ENCODE data around the gene FBXO22. TPM values are rescaled to one million over a fixed set of nuclear protein-coding genes. Genes with fewer than 3 reads are reported as not detected.
"Not testable (repeated sequence)": the region's sequence is repeated elsewhere in the genome, so short reads cannot be mapped to it uniquely, and the experiment has no call there.

The FBXO22 gene
- total and polyA plus RNA-seq, 2 of the 8 experiments (the other 6 are each of a cell fraction or from before 2014, with no cell fraction given), result 33.2 to 67.3 TPM

GRCh38 chr15:75910355-75910754, 6.7 kb downstream of the FBXO22 start:
- Histone ChIP-seq H3K36me3 (ENCODE audit: control insufficient read depth in 2 of 4, insufficient read depth in 4 of 4, low read length in 3 of 4) (peaks cover 7 to 58% (median 26%) of the 10 kb centered on the region in 4 experiments; a peak in 7 of 8 replicates), H3K79me2 (ENCODE audit: control insufficient read depth in 1 of 2, insufficient read depth in 2 of 2, low read length in 2 of 2) (peaks cover 5 to 89% of the 10 kb centered on the region in 2 experiments)
- not testable (repeated sequence) for H3K4me2 ChIP-seq (ENCODE audit: insufficient read depth in 1 of 2, low read depth in 2 of 2, low read length in 2 of 2); H4K91ac ChIP-seq (replicated peaks; ENCODE audit: insufficient read length, low read length); H3K23ac ChIP-seq (ENCODE audit: insufficient read length); H3K27ac ChIP-seq (ENCODE audit: low read depth, low read length); H2BK15ac ChIP-seq (ENCODE audit: low read length); H2AK5ac ChIP-seq (ENCODE audit: low read depth, low read length); H3K56ac ChIP-seq (replicated peaks; ENCODE audit: insufficient read length, low read depth, low read length); H3K79me1 ChIP-seq (ENCODE audit: low read depth, low read length); FAIRE-seq; H2BK20ac ChIP-seq (ENCODE audit: low read length); H3K4me1 ChIP-seq (replicated peaks in 1 of 4; ENCODE audit: control insufficient read depth in 3 of 4, insufficient read depth in 4 of 4, low read length in 3 of 4); H3K27me3 ChIP-seq (replicated peaks in 1 of 4; ENCODE audit: control insufficient read depth in 3 of 4, extremely low read depth in 1 of 4, insufficient read depth in 3 of 4, low read length in 3 of 4); H3K23me2 ChIP-seq (ENCODE audit: low read depth, low read length); H2BK5ac ChIP-seq (ENCODE audit: low read depth, low read length); H4K20me1 ChIP-seq (replicated peaks in 1 of 2; ENCODE audit: control insufficient read depth in 1 of 2, insufficient read depth in 2 of 2, low read length in 2 of 2); H4K5ac ChIP-seq (ENCODE audit: insufficient read length, low read depth, low read length); H2BK120ac ChIP-seq (replicated peaks; ENCODE audit: low read depth, low read length); H3K9me3 ChIP-seq (ENCODE audit: insufficient read depth in 2 of 2, low read depth in 1 of 2, low read length in 1 of 2); H2AFZ ChIP-seq (ENCODE audit: low read length); H3K4me3 ChIP-seq (ENCODE audit: extremely low read depth in 1 of 4, insufficient read depth in 2 of 4, low read depth in 3 of 4, low read length in 4 of 4); H3K4ac ChIP-seq (replicated peaks; ENCODE audit: insufficient read length, low read depth, low read length); H4K8ac ChIP-seq (ENCODE audit: extremely low read depth, insufficient read depth, low read length); DNase-seq (ENCODE audit: low read depth in 1 of 2, low spot score in 2 of 2); H3K18ac ChIP-seq (ENCODE audit: extremely low read depth, low read length); H2BK12ac ChIP-seq (ENCODE audit: low read depth, low read length); H3K9ac ChIP-seq (replicated peaks in 1 of 4; ENCODE audit: extremely low read depth in 1 of 4, low read depth in 3 of 4, low read length in 3 of 4); H3K14ac ChIP-seq (ENCODE audit: insufficient read length)
- CTCF ChIA-PET (ENCODE audit: partially characterized antibody), result interaction anchor here (4.9 kb wide), 1 partner anchor 11 kb away, joined by 21 read pairs; no protein-coding TSS in a partner anchor
- WGBS, 2 experiments (ENCODE audit: extremely low coverage in 1 of 2, insufficient coverage in 1 of 2, insufficient read length in 1 of 2, insufficient replicate concordance in 2 of 2, low coverage in 1 of 2, low lambda C conversion rate in 2 of 2, missing lambda C conversion rate in 1 of 2), result 85% methylated on average over 3 of the region's 3 CpGs; no CpG with 5 or more reads in 1 of the 2 experiments
- POLR2A ChIA-PET (ENCODE audit: partially characterized antibody), result interaction anchor here (1.0 kb wide), 1 partner anchor 31 kb away, joined by 4 read pairs; no protein-coding TSS in a partner anchor
